RWPE2 (cell line): ENCODE data around the gene SHISA7.
A peak's percentile ranks its signal among the peaks of the same experiment; 100 is the strongest.

Experiments used
- ATAC-seq: fragments of 200-7000 bp; cut with Tn5 transposase; 3 replicates; pipeline ENCODE4 v1.9.1; 2021; ENCODE audit warnings: low read depth
- DNase-seq: peaks from one replicate; pipeline ENCODE4 v3.0.0-alpha.2; 2020; ENCODE audit warnings: low spot score
- H3K27ac ChIP-seq: fragments of 450-650 bp; 2 replicates; pipeline ENCODE4 v1.5.1; 2017; ENCODE audit warnings: mild to moderate bottlenecking; ENCODE audit not compliant: poor library complexity, severe bottlenecking
- H3K27me3 ChIP-seq: fragments of 250-450 bp; sonication (Bioruptor Pico); 2 replicates; pipeline ENCODE4 v1.5.1; 2021; ENCODE audit warnings: mild to moderate bottlenecking, moderate library complexity; ENCODE audit not compliant: insufficient read depth, poor library complexity, severe bottlenecking
- H3K36me3 ChIP-seq: fragments of 250-450 bp; sonication (Bioruptor Pico); 2 replicates; pipeline ENCODE4 v1.5.1; 2020; ENCODE audit warnings: low read depth, mild to moderate bottlenecking, moderate library complexity
- H3K4me1 ChIP-seq: fragments of 250-450 bp; sonication (Bioruptor Pico); 2 replicates; pipeline ENCODE4 v1.5.1; 2021; ENCODE audit warnings: mild to moderate bottlenecking, moderate library complexity; ENCODE audit not compliant: insufficient read depth, poor library complexity, severe bottlenecking
- H3K4me3 ChIP-seq: fragments of 250-450 bp; sonication (Bioruptor Pico); 2 replicates; pipeline ENCODE4 v1.5.1; 2021; ENCODE audit warnings: mild to moderate bottlenecking, moderate library complexity; ENCODE audit not compliant: severe bottlenecking
- H3K9me3 ChIP-seq: fragments of 250-450 bp; sonication (Bioruptor Pico); 2 replicates; pipeline ENCODE4 v1.5.1; 2021; ENCODE audit warnings: mild to moderate bottlenecking, moderate library complexity; ENCODE audit not compliant: severe bottlenecking
- CTCF ChIP-seq: fragments of 450-650 bp; IDR thresholded peaks from one replicate; pipeline ENCODE4 v1.5.1; 2017; ENCODE audit warnings: mild to moderate bottlenecking, moderate library complexity; ENCODE audit not compliant: poor library complexity, severe bottlenecking

Gene SHISA7

GRCh38 chr19:55440411-55441105, 2.5 kb downstream of the SHISA7 start:
- Histone ChIP-seq H3K36me3 (no peaks in the 10 kb centered on the region), H3K4me1 (no peaks in the 10 kb centered on the region), H3K27me3 (peaks cover 46% of the 10 kb centered on the region), H3K27ac (no peak overlapping the region), H3K4me3 (no peak overlapping the region), H3K9me3 (no peaks in the 10 kb centered on the region)
- no peak for TF ChIP-seq CTCF
- no peak for ATAC-seq
- no peak for DNase-seq

- H3K4me1 ChIP-seq, result no peaks in the 10 kb centered on the region
- H3K4me3 ChIP-seq, result no peak overlapping the region
- peaks cover 35% of the 10 kb centered on the region for H3K27me3 ChIP-seq
- no peak overlapping the region for H3K27ac ChIP-seq
- DNase-seq, result no peak
- no peaks in the 10 kb centered on the region for H3K36me3 ChIP-seq
- TF ChIP-seq CTCF, result no peak
- ATAC-seq, result no peak
- H3K9me3 ChIP-seq, result no peaks in the 10 kb centered on the region
These were observed 4.0 kb downstream of the SHISA7 start for GRCh38 chr19:55439052-55439451.

GRCh38 chr19:55437410-55437809, 5.7 kb downstream of the SHISA7 start:
- Histone ChIP-seq H3K9me3 (no peaks in the 10 kb centered on the region), H3K4me1 (no peaks in the 10 kb centered on the region), H3K27me3 (peaks cover 32% of the 10 kb centered on the region), H3K36me3 (no peaks in the 10 kb centered on the region), H3K4me3 (no peak overlapping the region), H3K27ac (no peak overlapping the region)
- ATAC-seq, result peak; percentile 87
- no peak for TF ChIP-seq CTCF
- peak; percentile 69 for DNase-seq

- no peak for TF ChIP-seq CTCF
- no peak for ATAC-seq
- DNase-seq, result no peak
- Histone ChIP-seq H3K27ac (no peak overlapping the region), H3K4me3 (no peak overlapping the region), H3K9me3 (no peaks in the 10 kb centered on the region), H3K36me3 (no peaks in the 10 kb centered on the region), H3K4me1 (no peaks in the 10 kb centered on the region), H3K27me3 (peaks cover 31% of the 10 kb centered on the region)
These were observed 6.3 kb downstream of the SHISA7 start for GRCh38 chr19:55436847-55437246.

GRCh38 chr19:55435020-55435419, 8.1 kb downstream of the SHISA7 start:
- Histone ChIP-seq H3K4me1 (no peaks in the 10 kb centered on the region), H3K36me3 (no peaks in the 10 kb centered on the region), H3K27me3 (peaks cover 17% of the 10 kb centered on the region), H3K9me3 (no peaks in the 10 kb centered on the region), H3K4me3 (no peak overlapping the region), H3K27ac (no peak overlapping the region)
- no peak for TF ChIP-seq CTCF
- ATAC-seq (no peak), DNase-seq (no peak)
